Epithelial cell of esophagus (primary cell): ENCODE data around the gene LMX1B.
A peak's percentile ranks its signal among the peaks of the same experiment; 100 is the strongest.

ENCODE experiments used
- DNase-seq: peaks from one replicate; pipeline ENCODE4 v3.0.0; 2010; ENCODE audit warnings: low read depth
- H3K4me3 ChIP-seq: 2 replicates; pipeline ENCODE4 v1.5.1; 2011; ENCODE audit warnings: mild to moderate bottlenecking, low read length, control low read depth
- CTCF ChIP-seq: IDR thresholded peaks from 2 replicates; pipeline ENCODE4 v1.5.1; 2011; ENCODE audit warnings: low read depth, mild to moderate bottlenecking, low read length, control low read depth, inconsistent platforms; ENCODE audit not compliant: insufficient read depth; ENCODE audit errors: missing control alignments

Gene LMX1B

GRCh38 chr9:126684345-126684744 lies 70.6 kb downstream of the LMX1B start:
- no peak overlapping the region for H3K4me3 ChIP-seq
- DNase-seq: peak; percentile 54
- no peak for TF ChIP-seq CTCF

DNA sequence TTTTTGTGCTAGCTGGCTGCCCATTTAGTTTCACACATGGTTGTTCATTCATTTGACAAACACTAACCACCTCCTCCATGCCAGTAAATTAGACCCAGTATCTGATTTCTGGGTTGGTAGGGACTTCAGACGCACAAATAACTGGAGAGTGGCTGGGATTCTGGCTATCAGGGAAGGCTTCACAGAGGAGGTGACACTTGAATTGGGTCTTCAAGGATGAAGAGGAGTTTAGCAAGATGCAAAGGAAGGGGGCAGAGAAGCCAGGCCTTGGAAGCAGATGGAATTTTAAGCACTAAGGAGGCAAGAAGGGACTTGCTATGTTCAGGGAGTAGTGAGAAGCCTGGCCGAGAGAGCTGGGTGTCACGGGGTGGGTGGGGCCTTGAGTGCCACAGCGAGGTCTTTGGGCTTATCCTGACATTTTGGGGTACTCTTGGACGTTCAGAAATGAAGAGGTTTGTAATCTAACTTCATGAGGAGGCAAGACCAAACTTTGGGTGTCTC lies 71.3 kb downstream of the LMX1B start:
- H3K4me3 ChIP-seq: no peak overlapping the region
- DNase-seq: peak; percentile 47
- TF ChIP-seq CTCF: no peak

- DNase-seq: no peak
- H3K4me3 ChIP-seq: no peak overlapping the region
- TF ChIP-seq CTCF: no peak
Measured at GRCh38 chr9:126687930-126688461, 74.3 kb downstream of the LMX1B start.

- no peak for DNase-seq
- no peak overlapping the region for H3K4me3 ChIP-seq
- TF ChIP-seq CTCF: no peak
Measured at GRCh38 chr9:126688617-126689016, 74.9 kb downstream of the LMX1B start.

DNA sequence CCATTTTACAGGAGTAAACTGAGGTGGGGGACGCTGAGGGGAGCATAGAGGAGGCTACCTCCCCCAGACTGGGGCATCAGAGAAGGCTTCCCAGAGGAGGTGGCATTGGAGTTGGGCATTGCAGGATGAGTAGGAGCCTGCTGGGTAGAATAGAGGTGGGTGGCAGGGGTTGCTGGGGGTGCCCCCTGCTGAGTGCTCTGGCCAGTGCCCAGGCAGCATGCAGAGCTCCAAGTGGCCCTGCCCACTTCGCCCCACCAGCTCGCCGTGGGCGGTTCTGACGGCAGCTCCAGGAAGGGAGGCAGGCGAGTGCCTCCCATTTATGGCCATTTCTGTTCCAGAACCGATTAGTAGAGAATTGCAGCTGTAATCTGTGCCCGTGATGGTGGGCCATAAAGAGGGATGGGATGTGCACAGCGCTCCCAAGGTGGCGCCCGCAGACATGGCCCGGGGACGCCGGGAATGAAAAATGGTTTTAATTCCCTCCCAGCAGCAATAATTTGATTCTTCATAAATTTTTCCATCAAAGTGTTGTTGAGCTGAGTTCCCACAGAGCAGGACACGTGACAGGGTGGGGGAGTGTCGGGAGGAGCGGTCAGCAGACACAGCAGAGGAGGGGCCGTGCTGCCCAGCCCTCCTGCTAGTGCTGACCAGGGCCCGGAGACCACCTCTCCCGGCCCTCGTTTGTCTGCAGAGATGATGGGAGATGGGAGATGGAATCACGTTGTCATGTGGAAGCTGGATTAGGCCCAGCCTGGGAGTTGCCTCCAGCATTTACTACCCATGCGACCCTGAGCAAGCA lies 75.5 kb downstream of the LMX1B start:
- no peak for TF ChIP-seq CTCF
- DNase-seq: no peak
- H3K4me3 ChIP-seq: no peak overlapping the region

- TF ChIP-seq CTCF: peak; percentile 73
- H3K4me3 ChIP-seq: no peak overlapping the region
- peak; percentile 54 for DNase-seq
Measured at GRCh38 chr9:126690431-126691051, 76.8 kb downstream of the LMX1B start.
